HG03039 (cell line): ENCODE measurements around the gene SH2D1B.
"Not testable (repeated sequence)": the region's sequence is repeated elsewhere in the genome, so short reads cannot be mapped to it uniquely, and the experiment has no call there.

Source experiments
- ATAC-seq: cut with Tn5 transposase; IDR thresholded peaks from one replicate; pipeline ENCODE4 v1.9.1; 2021; ENCODE audit warnings: mild to moderate bottlenecking, moderate library complexity; ENCODE audit not compliant: unreplicated experiment

The SH2D1B gene, protein sequence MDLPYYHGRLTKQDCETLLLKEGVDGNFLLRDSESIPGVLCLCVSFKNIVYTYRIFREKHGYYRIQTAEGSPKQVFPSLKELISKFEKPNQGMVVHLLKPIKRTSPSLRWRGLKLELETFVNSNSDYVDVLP

DNA sequence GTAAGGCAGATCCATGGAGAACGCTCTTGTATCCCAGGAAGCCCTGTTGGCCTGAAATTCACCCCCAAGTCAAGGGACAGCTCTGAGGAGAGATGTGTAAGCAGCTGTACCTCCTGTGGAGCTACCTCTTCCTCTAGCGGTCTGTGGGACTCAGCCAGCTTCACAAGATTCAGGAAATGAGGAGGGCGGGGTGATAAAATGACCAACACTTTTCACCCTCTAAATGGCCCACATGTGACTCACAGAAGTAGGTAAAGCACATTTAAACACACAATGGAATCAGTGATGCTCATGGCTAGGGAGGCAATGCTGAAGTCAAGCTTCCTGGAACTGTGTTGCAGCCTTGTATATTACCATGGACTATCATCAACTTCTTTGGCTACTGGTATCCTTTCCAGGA lies at the start of gene SH2D1B:
Gene SH2D1B (minus strand): TSS at position 135 of the 400 bp plus-strand sequence. CDS start 120 bp downstream, at position 15.
- ATAC-seq, result no peak

DNA sequence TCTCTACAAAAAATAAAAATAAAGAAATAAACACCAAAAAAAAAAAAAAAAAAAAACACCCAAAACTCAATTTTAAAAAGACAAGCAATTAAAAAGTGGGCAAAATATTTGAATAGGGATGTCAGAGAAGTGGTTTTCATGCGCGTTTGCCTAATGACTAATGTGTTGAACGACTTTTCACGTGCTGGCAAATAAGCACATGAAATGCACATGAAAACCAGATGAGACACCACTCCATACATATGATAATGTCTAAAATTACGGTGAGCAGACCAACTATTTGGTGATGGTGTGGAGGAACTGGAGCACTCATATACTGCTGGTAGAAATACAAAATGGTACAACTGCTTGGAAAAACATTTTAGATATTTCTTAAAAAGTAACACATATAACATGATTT lies 46.3 kb upstream of the SH2D1B start:
- no peak for ATAC-seq

DNA sequence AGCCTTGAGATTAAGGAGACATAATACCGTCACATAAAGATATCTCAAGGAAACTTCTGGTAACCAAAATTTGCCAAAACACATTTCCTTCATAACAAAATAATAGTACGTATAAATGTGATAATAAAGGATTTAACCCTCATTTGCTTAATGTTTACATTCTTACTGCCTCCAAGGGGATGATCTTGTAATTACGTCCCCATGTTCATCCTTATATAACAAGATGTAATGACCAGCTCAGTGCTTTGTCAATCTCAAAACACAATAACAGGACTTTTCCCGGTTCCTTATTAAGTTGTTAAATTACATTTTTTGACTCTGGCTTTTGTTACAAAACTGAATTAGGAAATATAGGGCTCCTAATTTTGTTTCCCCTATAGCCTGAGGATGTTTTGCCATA lies 44.4 kb upstream of the SH2D1B start:
- no peak for ATAC-seq

DNA sequence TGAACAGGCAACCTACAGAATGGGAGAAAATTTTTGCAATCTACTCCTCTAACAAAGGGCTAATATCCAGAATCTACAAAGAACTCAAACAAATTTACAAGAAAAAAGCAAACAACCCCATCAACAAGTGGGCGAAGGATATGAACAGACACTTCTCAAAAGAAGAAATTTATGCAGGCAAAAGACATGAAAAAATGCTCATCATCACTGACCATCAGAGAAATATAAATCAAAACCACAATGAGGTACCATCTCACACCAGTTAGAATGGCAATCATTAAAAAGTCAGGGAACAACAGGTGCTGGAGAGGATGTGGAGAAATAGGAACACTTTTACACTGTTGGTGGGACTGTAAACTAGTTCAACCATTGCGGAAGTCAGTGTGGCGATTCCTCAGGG lies 42.4 kb upstream of the SH2D1B start:
- not testable (repeated sequence) for ATAC-seq

DNA sequence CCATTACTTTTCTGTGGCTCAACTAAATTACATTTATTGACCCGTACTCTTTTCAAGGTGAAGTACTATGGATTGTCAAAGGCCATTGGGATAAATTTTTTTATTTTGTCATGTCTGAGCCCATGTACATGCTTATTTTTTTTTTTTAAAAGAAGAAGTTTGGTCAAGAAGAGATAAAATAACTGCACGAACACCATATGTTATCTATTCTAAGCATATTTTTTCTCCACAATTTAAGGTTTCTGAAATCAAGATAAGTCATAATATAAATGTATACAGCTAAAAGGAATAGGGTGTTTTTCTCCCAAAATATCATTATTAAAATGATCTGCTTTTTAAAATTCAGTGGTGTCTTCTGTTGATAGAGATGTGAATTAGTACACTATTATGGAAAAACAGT lies 35.0 kb upstream of the SH2D1B start:
- no peak for ATAC-seq

DNA sequence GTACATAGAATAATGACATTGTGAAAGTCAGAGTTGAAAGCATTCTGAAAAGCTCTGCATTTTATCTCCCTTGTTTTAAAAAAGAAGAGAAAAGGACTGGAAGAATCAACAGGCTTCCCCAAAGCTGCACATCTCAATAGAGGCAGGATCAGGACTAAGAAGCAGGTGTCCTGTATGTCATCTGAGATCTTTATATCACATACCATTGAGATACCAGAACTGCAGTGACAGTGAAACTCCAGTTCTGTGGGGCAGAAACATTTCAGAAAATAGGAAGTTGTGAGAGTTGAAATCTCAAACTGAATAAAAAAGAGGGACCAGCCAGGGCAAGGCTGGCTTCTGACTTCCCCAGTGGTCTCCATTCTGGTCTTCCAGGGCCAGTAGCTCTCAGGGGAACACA lies 33.0 kb upstream of the SH2D1B start:
- ATAC-seq, result no peak

DNA sequence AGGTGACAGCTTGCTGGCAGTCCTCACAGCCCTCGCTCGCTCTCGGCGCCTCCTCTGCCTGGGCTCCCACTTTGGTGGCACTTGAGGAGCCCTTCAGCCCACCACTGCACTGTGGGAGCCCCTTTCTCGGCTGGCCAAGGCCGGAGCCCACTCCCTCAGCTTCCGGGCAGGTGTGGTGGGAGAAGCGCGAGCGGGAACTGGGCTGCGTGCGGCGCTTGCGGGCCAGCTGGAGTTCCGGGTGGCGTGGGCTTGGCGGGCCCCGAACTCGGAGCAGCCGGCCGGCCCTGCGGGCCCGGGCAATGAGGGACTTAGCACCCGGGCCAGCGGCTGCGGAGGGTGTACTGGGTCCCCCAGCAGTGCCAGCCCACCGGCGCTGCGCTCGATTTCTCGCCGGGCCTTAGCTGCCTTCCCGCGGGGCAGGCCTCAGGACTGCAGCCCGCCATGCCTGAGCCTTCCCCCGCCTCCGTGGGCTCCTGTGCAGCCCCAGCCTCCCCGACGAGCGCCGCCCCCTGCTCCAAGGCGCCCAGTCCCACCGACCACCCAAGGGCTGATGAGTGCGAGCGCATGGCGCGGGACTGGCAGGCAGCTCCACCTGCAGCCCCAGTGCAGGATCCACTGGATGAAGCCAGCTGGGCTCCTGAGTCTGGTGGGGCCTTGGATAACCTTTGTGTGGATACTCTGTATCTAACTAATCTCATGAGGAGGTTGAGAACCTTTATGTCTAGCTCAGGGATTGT lies 21.2 kb upstream of the SH2D1B start:
- not testable (repeated sequence) for ATAC-seq

DNA sequence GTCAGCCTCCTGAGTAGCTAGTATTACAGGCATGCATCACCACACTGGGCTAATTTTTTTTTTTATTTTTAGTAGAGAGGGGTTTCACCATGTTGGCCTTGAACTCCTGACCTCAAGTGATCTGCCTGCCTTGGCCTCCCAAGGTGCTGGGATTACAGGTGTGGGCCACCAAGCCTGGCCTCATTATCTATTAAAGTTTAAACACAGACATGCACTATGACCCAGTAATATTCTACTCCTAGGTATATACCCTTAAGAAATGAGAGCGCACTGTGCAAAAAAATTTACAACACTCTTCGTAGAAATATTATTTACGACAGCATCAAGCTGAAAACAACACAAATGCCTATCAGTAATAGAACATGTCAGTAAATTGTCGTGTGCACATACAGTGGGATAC lies 18.6 kb upstream of the SH2D1B start:
- ATAC-seq, result no peak

DNA sequence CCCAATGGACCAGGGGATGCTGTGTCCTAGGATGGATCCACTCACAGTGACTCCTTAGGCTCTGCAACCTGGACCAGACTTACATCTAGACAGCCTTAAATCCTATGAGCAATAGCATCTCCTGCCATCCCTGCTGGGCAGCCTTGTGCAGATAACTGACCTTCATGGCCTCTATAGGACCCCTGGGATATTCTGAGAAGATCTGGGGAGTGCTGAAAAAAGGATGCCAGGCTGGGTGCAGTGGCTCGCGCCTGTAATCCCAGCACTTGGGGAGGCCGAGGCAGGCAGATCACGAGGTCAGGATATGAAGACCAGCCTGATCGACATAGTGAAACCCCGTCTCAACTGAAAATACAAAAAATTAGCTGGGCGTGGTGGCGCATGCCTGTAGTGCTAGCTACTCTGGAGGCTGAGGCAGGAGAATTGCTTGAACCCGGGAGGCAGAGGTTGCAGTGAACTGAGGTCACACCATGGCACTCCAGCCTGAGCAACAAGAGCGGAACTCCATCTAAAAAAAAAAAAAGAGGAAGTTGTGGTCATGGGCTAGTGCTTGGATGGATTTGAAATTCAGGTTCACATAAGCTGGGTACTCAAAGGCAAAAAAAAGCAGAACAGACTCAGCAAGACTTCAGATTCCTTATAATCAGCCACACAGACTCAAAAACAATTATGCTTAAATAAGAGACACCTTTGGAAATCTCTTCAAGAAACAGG lies 10.9 kb upstream of the SH2D1B start:
- ATAC-seq, result no peak

DNA sequence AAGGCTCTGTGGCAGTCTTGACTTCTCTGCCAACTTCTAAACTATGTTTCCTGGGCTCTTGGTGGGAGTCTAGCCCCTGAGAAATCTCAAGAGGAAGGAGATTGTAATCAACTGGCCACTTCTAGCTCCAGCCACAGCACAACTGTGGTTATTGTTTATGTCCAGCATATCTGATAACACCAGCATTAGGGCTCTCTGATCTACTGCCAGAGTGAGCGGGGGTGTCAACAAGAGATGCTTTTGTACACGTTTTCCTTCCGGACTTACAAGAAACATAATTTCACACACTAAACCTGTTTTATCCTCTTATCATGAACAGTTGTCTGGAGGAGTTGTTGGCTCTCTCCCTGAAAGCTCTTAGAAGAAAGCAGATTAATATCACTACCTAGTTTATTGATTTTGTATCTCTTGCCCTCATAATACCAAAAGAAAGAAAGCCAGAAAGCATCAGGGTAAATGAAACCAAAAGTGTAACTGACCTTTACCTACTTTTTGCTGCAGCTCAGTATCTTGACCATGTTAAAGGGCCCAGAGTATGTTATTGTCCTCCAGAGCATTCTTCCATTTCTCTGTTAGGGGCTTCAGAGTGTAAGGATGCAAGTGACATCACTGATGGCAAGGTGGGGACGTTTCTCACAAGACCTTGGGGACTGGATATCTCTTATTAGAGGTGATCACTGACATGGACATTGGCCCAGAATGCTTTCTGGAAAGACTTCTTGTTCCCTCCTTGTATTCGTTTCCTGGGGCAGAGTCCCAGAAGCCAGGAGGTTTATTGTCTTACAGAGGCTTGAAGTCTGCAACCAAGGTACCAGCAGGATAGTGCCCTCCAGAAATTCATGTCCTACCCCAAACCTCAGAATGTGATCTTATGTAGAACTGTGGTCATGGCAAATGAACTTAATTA lies 9.6 kb upstream of the SH2D1B start:
- no peak for ATAC-seq

DNA sequence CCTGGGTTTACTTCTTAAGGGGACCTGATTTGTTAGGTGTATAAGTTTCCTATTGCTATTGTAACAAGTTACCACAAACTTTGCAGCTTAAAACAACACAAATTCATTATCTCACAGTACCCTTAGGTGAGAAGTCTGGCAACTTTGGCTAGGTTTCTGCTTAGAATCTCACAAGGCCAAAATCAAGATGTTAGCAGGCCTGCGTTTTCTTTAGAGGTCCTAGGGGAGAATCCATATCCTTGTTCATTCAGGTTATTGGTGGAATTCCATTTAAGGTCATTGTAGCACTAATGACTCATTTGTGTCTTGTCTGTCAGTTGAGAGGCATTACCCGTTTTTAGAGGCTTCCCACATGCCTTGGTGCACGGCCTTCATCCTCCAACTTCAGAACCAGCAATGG lies 8.2 kb upstream of the SH2D1B start:
- ATAC-seq, result no peak

DNA sequence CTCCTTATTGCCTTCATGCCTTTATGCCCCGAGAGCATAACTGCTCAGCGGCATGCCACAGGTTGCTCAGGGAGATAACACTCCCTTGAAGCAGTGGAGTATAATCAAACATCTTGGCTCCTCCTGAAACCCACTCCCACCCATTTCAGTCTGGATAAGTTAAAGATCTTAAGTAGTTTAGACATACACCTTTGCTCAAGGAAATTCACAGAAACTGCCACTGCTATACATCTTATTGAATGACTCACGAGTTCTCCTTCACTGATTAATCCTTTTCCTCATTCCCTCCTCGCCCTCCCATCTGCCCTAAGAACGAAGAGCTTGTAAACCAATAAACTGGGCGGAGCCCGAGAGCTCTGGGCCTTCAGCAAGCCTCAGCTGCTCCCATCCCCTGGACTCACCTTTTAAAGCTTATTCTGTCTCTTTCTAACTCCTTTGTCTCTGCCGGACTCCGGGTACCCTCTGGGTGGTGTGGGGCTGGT lies 7.6 kb upstream of the SH2D1B start:
- not testable (repeated sequence) for ATAC-seq

DNA sequence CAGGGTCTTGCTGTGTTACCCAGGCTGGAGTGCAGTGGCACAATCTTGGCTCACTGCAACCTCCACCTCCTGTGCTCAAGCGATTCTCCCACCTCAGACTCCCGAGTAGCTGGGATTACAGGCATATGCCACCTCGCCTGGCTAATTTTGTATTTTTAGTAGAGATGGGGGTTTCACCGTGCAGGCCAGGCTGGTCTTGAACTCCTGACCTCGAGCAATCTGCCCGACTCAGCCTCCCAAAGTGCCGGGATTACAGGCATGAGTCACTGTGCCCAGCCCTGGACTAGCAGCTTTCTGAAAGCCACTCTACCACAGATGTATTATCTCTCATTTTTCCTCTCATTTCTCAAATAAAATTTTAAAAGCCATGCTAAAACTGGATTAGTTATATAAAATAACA lies 6.6 kb upstream of the SH2D1B start:
- not testable (repeated sequence) for ATAC-seq

DNA sequence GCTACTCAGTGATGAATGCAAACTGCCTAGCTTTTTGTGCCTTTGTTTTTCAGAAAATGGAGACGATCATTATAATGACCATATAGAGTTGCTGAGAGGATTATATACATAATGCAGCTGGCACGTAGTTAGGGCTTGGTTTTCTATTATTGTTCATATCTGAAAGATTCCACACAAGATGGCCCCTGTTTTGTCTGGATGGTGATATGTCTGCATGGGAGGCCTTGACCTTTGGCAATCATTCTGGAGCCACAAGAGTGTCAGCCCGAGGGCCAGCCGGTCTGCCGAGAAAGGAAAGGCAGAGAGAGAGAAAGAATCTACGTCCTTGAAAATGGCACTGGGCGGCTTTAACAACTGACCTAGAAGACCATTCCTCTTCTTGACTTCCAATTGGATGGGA lies 5.7 kb upstream of the SH2D1B start:
- no peak for ATAC-seq

DNA sequence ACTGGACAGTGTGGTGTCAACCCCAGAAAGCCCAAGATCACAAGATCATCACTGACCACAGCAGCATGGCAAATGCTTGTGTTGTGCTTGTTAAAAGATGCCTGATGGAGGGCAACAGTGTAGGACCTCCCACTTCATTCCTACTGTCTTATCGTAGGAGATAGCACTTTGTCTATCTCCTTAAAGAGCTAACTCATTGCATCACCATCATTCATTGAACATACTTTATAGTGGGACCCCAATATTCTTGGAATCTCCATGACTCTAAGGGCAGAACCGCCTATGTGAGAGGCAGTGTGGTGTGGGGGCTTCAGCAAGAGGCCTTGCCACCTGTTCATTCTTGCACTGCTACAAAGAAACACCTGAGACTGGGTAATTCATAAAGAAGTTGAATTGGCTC lies 5.0 kb upstream of the SH2D1B start:
- ATAC-seq, result no peak

DNA sequence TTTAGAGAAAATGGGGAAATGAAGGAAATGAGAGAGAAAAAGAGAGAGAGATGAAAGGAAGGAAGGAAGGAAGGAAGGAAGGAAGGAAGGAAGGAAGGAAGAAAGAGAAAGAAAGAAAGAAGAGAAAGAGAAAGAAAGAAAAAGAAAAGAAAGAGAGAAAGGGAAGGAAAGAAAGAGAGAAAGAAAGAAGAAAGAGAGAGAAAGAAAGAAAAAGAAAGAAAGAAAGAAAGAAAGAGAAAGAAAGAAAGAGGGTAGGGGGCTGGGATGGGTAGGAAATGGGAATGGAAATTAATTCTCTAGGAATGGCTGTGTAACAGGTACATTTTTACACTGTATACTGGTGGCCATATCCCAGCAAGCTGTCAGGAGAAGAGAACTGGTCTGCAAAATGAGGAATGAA lies 4.3 kb upstream of the SH2D1B start:
- no peak for ATAC-seq

DNA sequence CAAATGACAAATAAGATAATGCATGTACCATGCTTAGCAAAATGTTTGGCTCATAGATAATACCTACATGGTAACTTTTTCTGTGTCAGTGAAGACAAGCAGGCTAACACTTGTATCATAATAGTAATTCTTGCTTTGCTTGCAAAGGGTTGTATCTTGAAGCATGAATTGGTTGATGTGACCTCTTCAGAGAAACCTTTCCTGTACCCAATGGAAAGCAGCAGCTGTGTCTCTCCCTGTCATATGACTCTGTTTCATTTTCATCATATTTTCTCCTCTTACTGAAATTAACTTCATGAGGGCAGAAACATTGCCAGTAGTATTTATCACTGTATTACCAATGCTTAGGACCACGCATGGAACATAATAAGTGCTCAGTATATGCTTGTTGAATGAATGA lies 4.4 kb downstream of the SH2D1B start:
- ATAC-seq, result no peak

DNA sequence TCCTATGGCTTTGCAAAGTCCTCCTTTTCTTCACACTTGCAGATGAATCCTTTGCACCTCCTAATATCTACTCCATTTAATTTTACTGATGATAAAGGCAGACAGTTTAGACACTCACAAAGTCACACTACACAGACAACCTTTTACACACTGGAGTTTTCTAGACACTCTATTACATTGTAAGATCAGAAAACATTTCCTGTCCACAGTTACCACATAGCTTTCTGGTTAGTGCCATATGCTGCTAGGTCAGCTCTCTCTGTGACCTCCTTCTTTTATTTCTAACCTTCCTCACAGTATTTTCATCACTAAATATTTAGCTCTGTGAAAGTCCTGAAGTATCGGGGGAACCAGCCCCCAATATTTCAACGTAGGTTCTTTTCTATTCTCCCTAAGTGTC lies 5.1 kb downstream of the SH2D1B start:
- ATAC-seq, result no peak

DNA sequence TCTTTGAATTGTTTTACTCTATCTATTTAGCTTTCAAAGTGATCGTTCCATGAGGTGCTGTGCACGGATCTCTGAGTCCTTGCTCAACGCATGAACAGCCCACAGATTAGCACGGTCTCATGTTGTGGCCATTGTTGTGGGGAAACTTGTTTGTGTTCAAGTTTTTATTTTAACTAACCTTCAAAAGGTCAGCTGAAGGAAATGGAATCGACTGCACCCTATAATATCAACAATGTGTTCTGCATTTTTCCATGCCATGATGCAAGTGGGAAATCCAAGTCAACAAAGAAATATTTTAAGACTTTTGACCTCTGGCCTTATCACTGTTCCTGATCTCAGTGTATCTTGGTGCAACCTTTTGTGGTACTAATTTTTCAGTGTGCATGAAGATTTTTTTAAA lies 6.1 kb downstream of the SH2D1B start:
- ATAC-seq, result no peak

DNA sequence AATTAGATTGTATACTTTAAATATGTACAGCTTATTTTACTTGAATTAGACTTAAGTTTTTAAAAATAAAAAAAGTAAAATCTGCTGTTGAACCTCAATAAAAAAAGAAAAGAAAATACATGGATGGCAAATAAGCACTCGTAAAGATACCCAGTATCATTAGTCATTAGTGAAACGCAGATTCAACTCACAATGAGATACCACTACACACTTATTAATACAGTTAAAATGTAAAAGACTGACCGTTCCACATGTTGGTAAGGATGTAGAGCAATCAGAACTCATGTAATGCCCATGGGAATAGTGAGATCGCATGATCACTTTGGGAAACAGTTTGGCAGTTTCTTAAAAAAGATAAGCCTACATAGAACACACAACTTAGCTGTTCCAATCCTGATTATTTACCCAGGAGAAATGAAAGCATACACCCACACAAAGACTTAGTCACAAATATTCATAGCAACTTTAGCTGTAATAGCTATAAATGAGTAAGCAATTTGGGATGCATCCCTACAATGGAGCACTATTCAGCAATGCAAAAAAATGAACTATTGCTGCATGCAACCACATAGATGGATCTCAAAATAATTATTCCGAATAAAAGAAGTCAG lies 7.3 kb downstream of the SH2D1B start:
- ATAC-seq, result no peak
